Measurements from ENCODE around the gene THAP7.

THAP7 gene

DNA sequence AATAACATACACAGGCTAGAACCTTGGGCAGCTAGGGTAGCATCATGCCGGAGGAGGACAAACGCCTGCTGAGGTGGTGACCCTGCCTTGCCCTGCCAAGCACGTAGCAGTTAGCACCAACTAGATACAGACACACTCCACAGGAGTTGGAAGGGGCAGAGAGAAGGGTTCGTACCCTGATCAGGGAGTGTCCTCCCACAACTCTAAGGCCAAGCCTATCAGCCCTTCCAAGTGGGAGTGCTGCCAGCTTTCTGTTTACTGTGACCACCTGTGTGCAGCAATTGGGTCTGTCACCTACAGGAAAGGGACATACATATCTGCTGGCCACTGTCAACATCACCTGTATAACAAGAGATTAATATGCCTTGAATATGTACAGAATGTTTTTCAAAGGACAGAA is 1.9 kb upstream of the THAP7 start:
- peak overlapping the region; percentile 94 for H3K27ac ChIP-seq (ENCODE audit: low read depth, low read length)
- H3K27me3 ChIP-seq (ENCODE audit: control insufficient read depth, low read length): no peaks in the 10 kb centered on the region
- TF ChIP-seq, protein P1, sequence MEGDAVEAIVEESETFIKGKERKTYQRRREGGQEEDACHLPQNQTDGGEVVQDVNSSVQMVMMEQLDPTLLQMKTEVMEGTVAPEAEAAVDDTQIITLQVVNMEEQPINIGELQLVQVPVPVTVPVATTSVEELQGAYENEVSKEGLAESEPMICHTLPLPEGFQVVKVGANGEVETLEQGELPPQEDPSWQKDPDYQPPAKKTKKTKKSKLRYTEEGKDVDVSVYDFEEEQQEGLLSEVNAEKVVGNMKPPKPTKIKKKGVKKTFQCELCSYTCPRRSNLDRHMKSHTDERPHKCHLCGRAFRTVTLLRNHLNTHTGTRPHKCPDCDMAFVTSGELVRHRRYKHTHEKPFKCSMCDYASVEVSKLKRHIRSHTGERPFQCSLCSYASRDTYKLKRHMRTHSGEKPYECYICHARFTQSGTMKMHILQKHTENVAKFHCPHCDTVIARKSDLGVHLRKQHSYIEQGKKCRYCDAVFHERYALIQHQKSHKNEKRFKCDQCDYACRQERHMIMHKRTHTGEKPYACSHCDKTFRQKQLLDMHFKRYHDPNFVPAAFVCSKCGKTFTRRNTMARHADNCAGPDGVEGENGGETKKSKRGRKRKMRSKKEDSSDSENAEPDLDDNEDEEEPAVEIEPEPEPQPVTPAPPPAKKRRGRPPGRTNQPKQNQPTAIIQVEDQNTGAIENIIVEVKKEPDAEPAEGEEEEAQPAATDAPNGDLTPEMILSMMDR (IDR thresholded peaks at IDR 0.05; ENCODE audit: low read depth, low read length, poor library complexity, severe bottlenecking): no peak
- no peak for TF ChIP-seq EZH2phosphoT487 (IDR thresholded peaks at IDR 0.05; ENCODE audit: borderline replicate concordance, low read length)
- H3K4me3 ChIP-seq (ENCODE audit: low read length): peak overlapping the region; percentile 92
- H4K20me1 ChIP-seq (ENCODE audit: control insufficient read depth, insufficient read depth, low read depth, low read length): no peaks in the 10 kb centered on the region
- H3K36me3 ChIP-seq (ENCODE audit: control insufficient read depth, low read length): peaks cover 27% of the 10 kb centered on the region
- no peaks in the 10 kb centered on the region for H3K9me2 ChIP-seq (replicated peaks; ENCODE audit: control insufficient read depth, low read length)
- H3K79me2 ChIP-seq (ENCODE audit: control insufficient read depth, low read length): peaks cover 35% of the 10 kb centered on the region
- H3F3A ChIP-seq (ENCODE audit: control insufficient read depth, insufficient read depth): peaks cover 9% of the 10 kb centered on the region
- H3K4me2 ChIP-seq (ENCODE audit: low read length): peak overlapping the region; percentile 91
- no peaks in the 10 kb centered on the region for H3K9me3 ChIP-seq (ENCODE audit: control insufficient read depth, insufficient read depth, low read length)
- H3K4me1 ChIP-seq (ENCODE audit: control insufficient read depth, low read length): peaks cover 28% of the 10 kb centered on the region

- Histone ChIP-seq H3K4me3 (ENCODE audit: low read length) (peak overlapping the region; percentile 92), H3F3A (ENCODE audit: control insufficient read depth, insufficient read depth) (peaks cover 9% of the 10 kb centered on the region), H3K4me1 (ENCODE audit: control insufficient read depth, low read length) (peaks cover 28% of the 10 kb centered on the region), H3K9me2 (replicated peaks; ENCODE audit: control insufficient read depth, low read length) (no peaks in the 10 kb centered on the region), H3K9me3 (ENCODE audit: control insufficient read depth, insufficient read depth, low read length) (no peaks in the 10 kb centered on the region), H3K27me3 (ENCODE audit: control insufficient read depth, low read length) (no peaks in the 10 kb centered on the region), H3K36me3 (ENCODE audit: control insufficient read depth, low read length) (peaks cover 54% of the 10 kb centered on the region), H4K20me1 (ENCODE audit: control insufficient read depth, insufficient read depth, low read depth, low read length) (no peaks in the 10 kb centered on the region), H3K27ac (ENCODE audit: low read depth, low read length) (peak overlapping the region; percentile 94), H3K79me2 (ENCODE audit: control insufficient read depth, low read length) (peaks cover 35% of the 10 kb centered on the region), H3K4me2 (ENCODE audit: low read length) (peak overlapping the region; percentile 91)
- TF ChIP-seq EZH2phosphoT487 (IDR thresholded peaks at IDR 0.05; ENCODE audit: borderline replicate concordance, low read length): no peak
- TF ChIP-seq, protein P1 (IDR thresholded peaks at IDR 0.05; ENCODE audit: low read depth, low read length, poor library complexity, severe bottlenecking): no peak
These were observed 824 bp downstream of the THAP7 start for GRCh38 chr22:21000987-21001600.

DNA sequence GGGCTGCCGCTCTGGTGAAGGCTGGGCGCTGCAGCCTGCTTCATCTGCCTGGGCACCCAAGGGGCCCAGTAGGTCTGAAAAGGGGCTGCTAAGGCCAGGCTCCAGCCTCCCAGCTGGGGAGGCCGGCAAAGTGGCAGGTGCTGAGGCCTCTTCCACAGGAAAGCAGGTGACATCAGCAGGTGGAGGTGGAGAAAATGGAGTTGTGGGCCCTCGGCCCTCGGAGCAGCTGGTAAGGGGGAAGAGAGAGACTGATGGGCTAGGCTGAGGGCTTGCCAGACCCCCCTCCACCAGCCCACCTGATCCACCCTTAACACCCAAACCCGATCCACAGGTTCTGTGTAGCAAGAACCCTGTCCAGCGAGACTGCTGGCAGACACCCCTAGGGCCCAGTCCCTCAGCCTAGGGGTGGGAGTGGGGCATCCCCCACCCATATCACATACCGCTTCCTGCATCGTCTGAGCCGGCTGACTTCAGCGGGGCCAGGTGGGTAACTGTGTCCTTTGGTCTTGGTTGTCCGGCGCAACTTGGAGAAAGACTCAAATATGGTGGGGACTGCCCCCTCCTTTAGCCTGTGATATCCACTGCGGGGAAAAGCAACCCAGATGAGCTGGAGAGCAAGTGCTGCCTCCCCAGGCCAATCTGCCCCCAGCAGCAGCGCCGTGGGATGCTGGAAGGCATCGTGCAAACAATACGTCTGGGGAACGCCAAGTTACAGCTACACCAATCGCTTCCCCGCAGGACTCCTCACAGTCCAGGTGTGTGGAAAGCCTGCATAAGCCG is 1.5 kb downstream of the THAP7 start:
- Histone ChIP-seq H3K9me3 (ENCODE audit: control insufficient read depth, insufficient read depth, low read length) (no peaks in the 10 kb centered on the region), H3K27ac (ENCODE audit: low read depth, low read length) (peak overlapping the region; percentile 94), H4K20me1 (ENCODE audit: control insufficient read depth, insufficient read depth, low read depth, low read length) (no peaks in the 10 kb centered on the region), H3K9me2 (replicated peaks; ENCODE audit: control insufficient read depth, low read length) (no peaks in the 10 kb centered on the region), H3K4me1 (ENCODE audit: control insufficient read depth, low read length) (peaks cover 28% of the 10 kb centered on the region), H3K79me2 (ENCODE audit: control insufficient read depth, low read length) (peaks cover 35% of the 10 kb centered on the region), H3K4me3 (ENCODE audit: low read length) (peak overlapping the region; percentile 92), H3K27me3 (ENCODE audit: control insufficient read depth, low read length) (no peaks in the 10 kb centered on the region), H3K4me2 (ENCODE audit: low read length) (peak overlapping the region; percentile 91), H3K36me3 (ENCODE audit: control insufficient read depth, low read length) (peaks cover 56% of the 10 kb centered on the region), H3F3A (ENCODE audit: control insufficient read depth, insufficient read depth) (peaks cover 9% of the 10 kb centered on the region)
- TF ChIP-seq EZH2phosphoT487 (IDR thresholded peaks at IDR 0.05; ENCODE audit: borderline replicate concordance, low read length): no peak
- TF ChIP-seq, protein P1 (IDR thresholded peaks at IDR 0.05; ENCODE audit: low read depth, low read length, poor library complexity, severe bottlenecking): no peak
